HG02759 (cell line): ENCODE results near the gene BCAS1.

Experiments
- ATAC-seq: cut with Tn5 transposase; IDR thresholded peaks from one replicate; pipeline ENCODE4 v1.9.1; 2021; ENCODE audit warnings: mild to moderate bottlenecking, moderate library complexity; ENCODE audit not compliant: unreplicated experiment

The BCAS1 gene

GRCh38 chr20:54103067-54103761, 32.8 kb upstream of the BCAS1 start:
- peak; percentile 93 for ATAC-seq

- no peak for ATAC-seq
These were observed 32.1 kb upstream of the BCAS1 start for GRCh38 chr20:54102543-54102942.

GRCh38 chr20:54100563-54100962, 30.2 kb upstream of the BCAS1 start:
- no peak for ATAC-seq

GRCh38 chr20:54099894-54100293, 29.5 kb upstream of the BCAS1 start:
- ATAC-seq = no peak

GRCh38 chr20:54098047-54098446, 27.7 kb upstream of the BCAS1 start:
- no peak for ATAC-seq

- ATAC-seq = peak; percentile 11
These were observed 26.8 kb upstream of the BCAS1 start for GRCh38 chr20:54097236-54097529.

- ATAC-seq = no peak
These were observed 25.4 kb upstream of the BCAS1 start for GRCh38 chr20:54095824-54096223.

GRCh38 chr20:54094268-54094580, 23.8 kb upstream of the BCAS1 start:
- no peak for ATAC-seq

- ATAC-seq = no peak
These were observed 23.3 kb upstream of the BCAS1 start for GRCh38 chr20:54093423-54094267.

GRCh38 chr20:54092021-54092420, 21.6 kb upstream of the BCAS1 start:
- no peak for ATAC-seq

- ATAC-seq = peak; percentile 33
These were observed 20.7 kb upstream of the BCAS1 start for GRCh38 chr20:54091120-54091480.

GRCh38 chr20:54090230-54091119, 20.1 kb upstream of the BCAS1 start:
- ATAC-seq = peak; percentile 43

- no peak for ATAC-seq
These were observed 18.0 kb upstream of the BCAS1 start for GRCh38 chr20:54088430-54088829.

GRCh38 chr20:54086507-54087039, 16.2 kb upstream of the BCAS1 start:
- no peak for ATAC-seq

GRCh38 chr20:54085910-54086309, 15.5 kb upstream of the BCAS1 start:
- ATAC-seq = no peak

- no peak for ATAC-seq
These were observed 15.0 kb upstream of the BCAS1 start for GRCh38 chr20:54085425-54085824.

GRCh38 chr20:54084727-54085388, 14.5 kb upstream of the BCAS1 start:
- ATAC-seq = no peak

GRCh38 chr20:54084193-54084592, 13.8 kb upstream of the BCAS1 start:
- ATAC-seq = no peak

- no peak for ATAC-seq
These were observed 13.1 kb upstream of the BCAS1 start for GRCh38 chr20:54083459-54083858.

GRCh38 chr20:54082100-54082499, 11.7 kb upstream of the BCAS1 start:
- no peak for ATAC-seq

GRCh38 chr20:54079652-54080051, 9.3 kb upstream of the BCAS1 start:
- ATAC-seq = no peak
